Endodermal cell (in vitro differentiated cells): ENCODE results near the gene SLC35B2. TPM values are rescaled to one million over a fixed set of nuclear protein-coding genes. Genes with fewer than 3 reads are reported as not detected.

ENCODE experiments used
- DNase-seq: peaks from one replicate; pipeline ENCODE4 v3.0.0-alpha.2; 2017
- H3K27ac ChIP-seq: 2 replicates; pipeline ENCODE4 v1.5.1; 2013; ENCODE audit warnings: mild to moderate bottlenecking, low read depth, low read length, moderate library complexity
- H3K27me3 ChIP-seq: 2 replicates; pipeline ENCODE4 v1.6.1; 2013; ENCODE audit warnings: mild to moderate bottlenecking, low read length, moderate library complexity; ENCODE audit not compliant: insufficient read depth, control insufficient read depth, poor library complexity, severe bottlenecking
- H3K36me3 ChIP-seq: 2 replicates; pipeline ENCODE4 v1.7.0; 2013; ENCODE audit warnings: mild to moderate bottlenecking, low read length, moderate library complexity; ENCODE audit not compliant: control insufficient read depth, insufficient read depth
- H3K4me1 ChIP-seq: one replicate; pipeline ENCODE4 v1.7.0; 2013; ENCODE audit warnings: low read length; ENCODE audit not compliant: control insufficient read depth, insufficient read depth
- H3K4me3 ChIP-seq: 2 replicates; pipeline ENCODE4 v1.5.1; 2013; ENCODE audit warnings: mild to moderate bottlenecking, low read length, moderate library complexity
- H3K9ac ChIP-seq: 2 replicates; pipeline ENCODE4 v1.6.1; 2013; ENCODE audit warnings: mild to moderate bottlenecking, low read length, moderate library complexity; ENCODE audit not compliant: poor library complexity, severe bottlenecking; ENCODE audit errors: extremely low read depth
- H3K9me3 ChIP-seq: 2 replicates; pipeline ENCODE4 v1.6.1; 2013; ENCODE audit warnings: mild to moderate bottlenecking, low read length, moderate library complexity; ENCODE audit not compliant: control insufficient read depth
- H3K27ac Mint-ChIP-seq: 2 replicates; pipeline ENCODE4 v1.8.0; 2020; ENCODE audit warnings: mixed read lengths
- H3K27me3 Mint-ChIP-seq: 2 replicates; pipeline ENCODE4 v1.8.0; 2021; ENCODE audit warnings: mild to moderate bottlenecking, mixed read lengths; ENCODE audit not compliant: insufficient read depth
- H3K36me3 Mint-ChIP-seq: 2 replicates; pipeline ENCODE4 v1.8.0; 2020; ENCODE audit warnings: low read depth, mixed read lengths
- H3K4me1 Mint-ChIP-seq: 2 replicates; pipeline ENCODE4 v1.8.0; 2020; ENCODE audit warnings: mixed read lengths
- H3K4me3 Mint-ChIP-seq: 2 replicates; pipeline ENCODE4 v1.8.0; 2020; ENCODE audit warnings: mild to moderate bottlenecking, moderate library complexity, mixed read lengths
- H3K9me3 Mint-ChIP-seq: 2 replicates; pipeline ENCODE4 v1.8.0; 2020; ENCODE audit warnings: mild to moderate bottlenecking, mixed read lengths
- CTCF ChIP-seq: fragments of 200-600 bp; sonication (generic); conservative IDR thresholded peaks from 2 replicates; pipeline ENCODE4 v1.5.0; 2021; ENCODE audit warnings: antibody characterized with exemption, mild to moderate bottlenecking
- WGBS, 2 experiments: methylation state at CpG; one replicate each; pipeline versions ENCODE4 v1.1.5 to v1.1.7; 2013; ENCODE audit warnings: missing lambda C conversion rate in 2 of 2, mixed read lengths in 1 of 2; ENCODE audit not compliant: insufficient coverage in 1 of 2, insufficient read length in 1 of 2; 5-methylcytosine and 5-hydroxymethylcytosine counted together
- total RNA-seq, 2 donors: library from RNA; stranded (reverse); fragmentation: NEBNext Ultra II Directional in 1 of 2; extraction: Animal tissue kit (Norgen Biotek cat#: 25700) in 1 of 2; gene quantifications; 2 replicates in 1 of 2; 3 replicates in 1 of 2; pipeline ENCODE4 v1.2.1, GENCODE V29; 2021

SLC35B2 gene
- total RNA-seq, 2 donors from 2014 or later = 52.5 to 54.3 TPM

- no peak for TF ChIP-seq CTCF
- H3K4me3 Mint-ChIP-seq = no peak overlapping the region
- peaks cover 12% of the 10 kb centered on the region for H3K4me1 ChIP-seq
- no peak overlapping the region for H3K27ac ChIP-seq
- H3K4me3 ChIP-seq = no peak overlapping the region
- 96 to 100% methylated on average over 4 to 6 of the region's 6 CpGs for WGBS, 2 experiments
- no peaks in the 10 kb centered on the region for H3K36me3 ChIP-seq
- DNase-seq = no peak
- no peaks in the 10 kb centered on the region for H3K9me3 Mint-ChIP-seq
- peak overlapping the region; percentile 42 for H3K27ac Mint-ChIP-seq
- peaks cover 40% of the 10 kb centered on the region for H3K4me1 Mint-ChIP-seq
- no peaks in the 10 kb centered on the region for H3K27me3 Mint-ChIP-seq
- no peaks in the 10 kb centered on the region for H3K9me3 ChIP-seq
- H3K27me3 ChIP-seq = no peaks in the 10 kb centered on the region
- H3K36me3 Mint-ChIP-seq = no peaks in the 10 kb centered on the region
- no peak overlapping the region for H3K9ac ChIP-seq
Measured at GRCh38 chr6:44207966-44208365, 49.4 kb downstream of the SLC35B2 start.

Other genes with a start within 250 kb of the SLC35B2 start
- 10 to 100 TPM; 66.5 to 69.6 TPM for gene MRPL14, start 130.1 kb downstream of the SLC35B2 start, total RNA-seq
- gene TMEM63B, start 130.0 kb downstream of the SLC35B2 start, total RNA-seq = 10 to 100 TPM; 64.6 to 65.2 TPM
- 1 to 10 TPM in 1 of 2 donors, under 1 TPM in 1; 0.53 to 1.2 TPM for gene CAPN11, start 98.7 kb downstream of the SLC35B2 start, total RNA-seq
- gene MYMX, start 40.6 kb downstream of the SLC35B2 start, total RNA-seq = 1 to 10 TPM; 1.7 to 1.8 TPM
- gene SLC29A1, start 33.9 kb downstream of the SLC35B2 start, total RNA-seq = 100 to 1,000 TPM; 129 to 155 TPM
- gene HSP90AB1, start 10.4 kb downstream of the SLC35B2 start, total RNA-seq = 1,000 to 10,000 TPM; 1,356 to 1,422 TPM
- 10 to 100 TPM in 1 of 2 donors, 1 to 10 TPM in 1; 8.3 to 11.0 TPM for gene NFKBIE, start 8.0 kb upstream of the SLC35B2 start, total RNA-seq
- under 1 TPM; 0.22 to 0.51 TPM for gene TMEM151B, start 12.9 kb upstream of the SLC35B2 start, total RNA-seq
- 10 to 100 TPM; 22.9 to 24.7 TPM for gene AARS2, start 55.8 kb upstream of the SLC35B2 start, total RNA-seq
- not detected for gene SPATS1, start 85.1 kb upstream of the SLC35B2 start, total RNA-seq
- gene CDC5L, start 130.2 kb upstream of the SLC35B2 start, total RNA-seq = 10 to 100 TPM; 28.9 to 30.5 TPM